WERI-Rb-1 (cell line): ENCODE data around the gene CACNA1I.
A peak's percentile ranks its signal among the peaks of the same experiment; 100 is the strongest.

Source experiments
- DNase-seq: peaks from one replicate; pipeline ENCODE4 v3.0.0-alpha.2; 2020
- H3K27ac ChIP-seq: fragments of 250-450 bp; sonication (Bioruptor Pico); 2 replicates; pipeline ENCODE4 v1.5.1; 2020; ENCODE audit warnings: mild to moderate bottlenecking, moderate library complexity
- H3K27me3 ChIP-seq: fragments of 250-450 bp; sonication (Bioruptor Pico); 2 replicates; pipeline ENCODE4 v1.5.1; 2021; ENCODE audit warnings: mild to moderate bottlenecking, low read depth, moderate library complexity; ENCODE audit not compliant: insufficient read depth, severe bottlenecking
- H3K36me3 ChIP-seq: fragments of 250-450 bp; sonication (Bioruptor Pico); 2 replicates; pipeline ENCODE4 v1.5.1; 2020; ENCODE audit warnings: mild to moderate bottlenecking, moderate library complexity
- H3K4me3 ChIP-seq: 2 replicates; pipeline ENCODE4 v1.5.1; 2011; ENCODE audit warnings: low read depth, mild to moderate bottlenecking, control low read depth, low read length
- H3K9me3 ChIP-seq: fragments of 250-450 bp; sonication (Bioruptor Pico); 2 replicates; pipeline ENCODE4 v1.5.1; 2021; ENCODE audit warnings: mild to moderate bottlenecking, moderate library complexity; ENCODE audit not compliant: severe bottlenecking
- TF ChIP-seq, protein P1 (sequence below): IDR thresholded peaks from 2 replicates; pipeline ENCODE4 v1.5.1; 2011; ENCODE audit warnings: low read depth, mild to moderate bottlenecking, control low read depth, inconsistent platforms, low read length

Gene CACNA1I

DNA sequence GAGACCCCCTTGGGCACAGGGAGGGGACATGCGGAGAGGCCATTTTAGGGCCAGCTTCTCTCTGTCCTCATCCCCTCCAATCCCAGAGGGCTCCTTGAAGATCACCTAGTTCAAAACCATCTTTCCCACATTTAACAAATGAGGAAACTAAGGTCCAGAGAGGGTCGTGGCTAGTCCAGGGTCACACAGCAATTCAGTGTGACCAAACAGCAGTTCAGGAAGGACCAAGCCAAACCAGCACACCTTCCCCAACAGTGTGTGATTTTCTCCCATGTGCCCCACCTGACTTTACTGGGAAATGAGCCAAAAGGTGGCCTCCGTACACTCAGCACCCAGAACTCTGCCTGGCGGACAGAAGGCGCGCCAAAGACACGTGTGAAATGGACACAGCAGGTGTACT lies 51.3 kb downstream of the CACNA1I start:
- TF ChIP-seq, protein P1, sequence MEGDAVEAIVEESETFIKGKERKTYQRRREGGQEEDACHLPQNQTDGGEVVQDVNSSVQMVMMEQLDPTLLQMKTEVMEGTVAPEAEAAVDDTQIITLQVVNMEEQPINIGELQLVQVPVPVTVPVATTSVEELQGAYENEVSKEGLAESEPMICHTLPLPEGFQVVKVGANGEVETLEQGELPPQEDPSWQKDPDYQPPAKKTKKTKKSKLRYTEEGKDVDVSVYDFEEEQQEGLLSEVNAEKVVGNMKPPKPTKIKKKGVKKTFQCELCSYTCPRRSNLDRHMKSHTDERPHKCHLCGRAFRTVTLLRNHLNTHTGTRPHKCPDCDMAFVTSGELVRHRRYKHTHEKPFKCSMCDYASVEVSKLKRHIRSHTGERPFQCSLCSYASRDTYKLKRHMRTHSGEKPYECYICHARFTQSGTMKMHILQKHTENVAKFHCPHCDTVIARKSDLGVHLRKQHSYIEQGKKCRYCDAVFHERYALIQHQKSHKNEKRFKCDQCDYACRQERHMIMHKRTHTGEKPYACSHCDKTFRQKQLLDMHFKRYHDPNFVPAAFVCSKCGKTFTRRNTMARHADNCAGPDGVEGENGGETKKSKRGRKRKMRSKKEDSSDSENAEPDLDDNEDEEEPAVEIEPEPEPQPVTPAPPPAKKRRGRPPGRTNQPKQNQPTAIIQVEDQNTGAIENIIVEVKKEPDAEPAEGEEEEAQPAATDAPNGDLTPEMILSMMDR = no peak
- DNase-seq = no peak

DNA sequence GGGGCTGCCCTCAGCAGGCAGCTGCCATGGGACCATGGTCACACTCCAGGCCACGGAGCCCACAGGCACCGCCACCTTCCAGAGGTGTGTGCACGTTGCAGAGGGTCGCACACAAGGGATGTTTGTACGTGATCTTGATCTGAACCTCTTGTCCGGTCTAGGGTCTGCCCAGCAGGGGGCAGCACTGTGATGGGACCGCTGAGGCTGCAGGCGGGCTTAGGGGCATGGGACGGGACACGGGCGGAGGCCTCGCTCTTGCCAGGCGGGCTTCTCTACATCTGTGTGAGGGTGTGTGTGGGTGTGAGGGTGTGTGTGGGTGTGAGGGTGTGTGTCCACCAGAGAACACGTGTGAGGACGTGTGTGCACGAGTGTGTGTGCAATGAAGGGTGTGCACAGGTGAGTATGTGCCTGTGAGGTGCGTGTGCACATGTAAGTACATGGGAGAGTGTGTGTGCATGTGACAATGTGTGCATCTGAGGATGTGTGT lies 52.4 kb downstream of the CACNA1I start:
- Histone ChIP-seq H3K4me3 (no peak overlapping the region), H3K9me3 (no peaks in the 10 kb centered on the region), H3K36me3 (no peaks in the 10 kb centered on the region; the same call in 1 of the 2 replicates), H3K27me3 (no peaks in the 10 kb centered on the region), H3K27ac (no peak overlapping the region)
- TF ChIP-seq, protein P1 = peak; percentile 94
- DNase-seq = peak; percentile 86

More for the DNA sequence above, 51.3 kb downstream of the CACNA1I start:
- no peak overlapping the region for H3K27ac ChIP-seq
- no peaks in the 10 kb centered on the region; the same call in 1 of the 2 replicates for H3K36me3 ChIP-seq
- no peaks in the 10 kb centered on the region for H3K9me3 ChIP-seq
- H3K4me3 ChIP-seq = no peak overlapping the region
- no peaks in the 10 kb centered on the region for H3K27me3 ChIP-seq

DNA sequence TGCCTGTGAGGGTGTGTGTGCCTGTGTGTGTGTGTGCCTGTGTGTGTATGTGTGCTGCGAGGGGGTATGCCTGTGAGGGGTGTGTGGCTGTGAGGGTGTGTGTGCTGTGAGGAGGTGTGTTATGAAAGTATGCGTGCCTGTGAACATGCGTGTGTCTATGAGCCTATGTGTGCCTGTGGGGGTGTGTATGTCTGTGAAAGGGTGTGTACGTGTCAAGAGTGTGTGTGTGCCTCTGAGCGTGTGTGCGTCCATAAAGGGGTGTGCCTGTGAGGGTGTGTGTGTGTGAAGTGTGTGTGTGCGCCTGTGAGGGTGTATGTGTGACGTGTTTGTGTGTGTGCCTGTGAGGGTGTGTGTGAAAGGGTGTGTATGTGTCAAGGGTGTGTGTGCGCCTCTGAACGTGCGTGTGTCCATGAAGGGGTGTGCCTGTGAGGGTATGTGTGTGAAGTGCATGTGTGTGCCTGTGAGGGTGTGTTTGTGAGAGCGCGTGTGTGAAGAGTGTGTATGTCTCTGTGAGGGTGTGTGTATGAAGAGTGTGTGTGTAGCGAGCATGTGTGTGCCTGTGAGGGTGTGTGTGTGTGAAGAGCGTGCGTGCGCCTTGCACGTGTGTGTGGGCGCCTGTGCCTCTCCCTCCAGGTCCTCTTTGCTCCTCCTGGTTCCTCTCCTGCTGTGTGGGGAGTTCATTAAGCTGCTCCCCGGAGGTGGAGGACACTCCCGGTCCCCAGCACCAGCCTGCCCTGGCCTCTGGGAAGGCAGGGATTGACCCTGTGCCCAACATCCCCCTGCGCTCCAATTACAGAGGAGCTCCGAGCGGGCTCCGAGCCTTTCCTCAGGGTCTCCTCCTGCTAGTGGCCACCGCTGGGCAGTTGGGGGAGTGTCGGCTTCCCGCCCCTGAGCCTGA lies 53.3 kb downstream of the CACNA1I start:
- no peak for DNase-seq
- H3K27ac ChIP-seq = no peak overlapping the region
- H3K27me3 ChIP-seq = no peaks in the 10 kb centered on the region
- no peaks in the 10 kb centered on the region; the same call in 1 of the 2 replicates for H3K36me3 ChIP-seq
- TF ChIP-seq, protein P1 = no peak
- no peak overlapping the region for H3K4me3 ChIP-seq
- H3K9me3 ChIP-seq = no peaks in the 10 kb centered on the region

DNA sequence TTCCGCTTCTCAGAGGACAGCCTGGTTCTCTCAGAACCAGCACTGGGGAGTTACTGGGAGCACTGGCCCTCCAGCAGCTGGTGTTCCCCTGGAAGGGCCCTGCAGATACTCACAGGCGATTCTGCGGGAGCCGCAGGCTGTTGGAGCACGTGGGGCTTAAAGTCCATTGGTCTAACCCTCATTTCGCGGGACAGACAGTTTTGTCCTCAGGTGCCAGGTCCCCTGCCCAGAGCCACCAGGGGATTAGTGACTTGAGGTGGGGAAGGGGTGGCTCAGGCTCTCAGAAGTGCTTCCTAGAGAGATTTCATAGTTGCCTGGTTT lies 53.9 kb downstream of the CACNA1I start:
- DNase-seq = peak; percentile 43
- Histone ChIP-seq H3K4me3 (no peak overlapping the region), H3K9me3 (no peaks in the 10 kb centered on the region), H3K27ac (no peak overlapping the region), H3K27me3 (no peaks in the 10 kb centered on the region), H3K36me3 (no peaks in the 10 kb centered on the region; the same call in 1 of the 2 replicates)
- TF ChIP-seq, protein P1 = no peak

DNA sequence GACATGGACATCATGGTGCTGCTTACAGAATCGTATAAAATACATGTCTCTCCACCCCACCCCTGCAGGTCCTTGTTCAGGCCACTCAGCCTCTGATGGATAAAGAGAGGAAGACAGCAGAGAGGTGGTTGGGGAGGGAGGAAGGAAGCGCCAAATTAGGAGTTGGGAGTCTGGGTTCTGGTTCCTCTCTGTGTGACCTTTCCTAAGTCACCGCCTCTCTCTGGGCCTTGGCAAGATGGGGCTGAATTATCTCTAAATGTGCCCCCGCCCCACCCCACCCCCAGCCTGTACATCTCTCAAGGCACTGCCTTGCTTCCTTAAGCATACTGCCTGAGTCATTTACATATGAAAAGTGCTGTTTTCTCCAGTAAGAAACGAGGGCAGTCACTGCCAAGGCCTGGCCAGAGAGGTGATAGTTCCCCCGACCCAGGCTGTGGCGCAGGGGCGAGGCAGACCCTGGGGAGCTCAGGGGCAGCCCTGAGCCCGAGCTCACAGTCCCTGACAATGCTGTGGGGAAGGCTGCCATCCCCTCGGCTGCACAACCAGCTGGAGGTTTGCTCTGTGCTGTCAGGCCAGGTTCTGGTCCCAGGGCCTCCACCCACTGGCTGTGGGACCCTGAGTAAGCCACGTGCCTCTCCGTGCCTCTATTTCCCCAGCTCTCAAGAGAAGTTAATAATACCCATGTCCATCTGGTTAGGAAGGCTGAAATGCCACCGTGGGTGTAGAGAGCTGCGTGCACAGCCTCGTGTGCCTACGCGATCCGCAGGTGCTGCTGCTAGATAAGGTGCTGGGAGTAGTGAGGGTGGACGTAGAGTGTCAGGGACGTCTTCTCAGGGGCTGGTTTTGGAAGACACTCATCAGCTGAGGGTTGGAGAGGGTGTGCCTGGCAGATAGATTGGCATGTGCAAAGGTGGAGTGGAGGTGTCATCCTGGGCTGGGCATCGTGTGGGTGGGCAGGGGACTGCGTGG lies 55.3 kb downstream of the CACNA1I start:
- TF ChIP-seq, protein P1 = no peak
- Histone ChIP-seq H3K36me3 (no peaks in the 10 kb centered on the region), H3K27ac (no peak overlapping the region), H3K9me3 (no peaks in the 10 kb centered on the region), H3K4me3 (no peak overlapping the region), H3K27me3 (no peaks in the 10 kb centered on the region)
- DNase-seq = no peak
